Mesodermal cell (in vitro differentiated cells): ENCODE data around the gene LRRC4C.
A peak's percentile ranks its signal among the peaks of the same experiment; 100 is the strongest.

Experiments used
- H3K27ac ChIP-seq: 2 replicates; pipeline ENCODE4 v1.7.0; 2013; ENCODE audit warnings: mild to moderate bottlenecking, low read depth, low read length, moderate library complexity; ENCODE audit not compliant: severe bottlenecking
- H3K36me3 ChIP-seq: 2 replicates; pipeline ENCODE4 v1.7.1; 2013; ENCODE audit warnings: mild to moderate bottlenecking, low read length, moderate library complexity; ENCODE audit not compliant: control insufficient read depth, insufficient read depth
- H3K4me1 ChIP-seq: one replicate; pipeline ENCODE4 v1.7.1; 2013; ENCODE audit warnings: mild to moderate bottlenecking, low read length; ENCODE audit not compliant: insufficient read depth, control insufficient read depth, poor library complexity, severe bottlenecking
- H3K4me3 ChIP-seq: 2 replicates; pipeline ENCODE4 v1.7.0; 2013; ENCODE audit warnings: low read length, control low read depth, mild to moderate bottlenecking; ENCODE audit not compliant: insufficient read depth, poor library complexity, severe bottlenecking; ENCODE audit errors: extremely low read depth
- H3K9me3 ChIP-seq: 2 replicates; pipeline ENCODE4 v1.7.1; 2013; ENCODE audit warnings: mild to moderate bottlenecking, low read length, moderate library complexity; ENCODE audit not compliant: control insufficient read depth
- WGBS, 2 experiments: methylation state at CpG; one replicate each; pipeline ENCODE4 v1.1.5; 2013; ENCODE audit warnings: missing lambda C conversion rate in 2 of 2; ENCODE audit not compliant: insufficient coverage in 2 of 2; 5-methylcytosine and 5-hydroxymethylcytosine counted together

LRRC4C gene

DNA sequence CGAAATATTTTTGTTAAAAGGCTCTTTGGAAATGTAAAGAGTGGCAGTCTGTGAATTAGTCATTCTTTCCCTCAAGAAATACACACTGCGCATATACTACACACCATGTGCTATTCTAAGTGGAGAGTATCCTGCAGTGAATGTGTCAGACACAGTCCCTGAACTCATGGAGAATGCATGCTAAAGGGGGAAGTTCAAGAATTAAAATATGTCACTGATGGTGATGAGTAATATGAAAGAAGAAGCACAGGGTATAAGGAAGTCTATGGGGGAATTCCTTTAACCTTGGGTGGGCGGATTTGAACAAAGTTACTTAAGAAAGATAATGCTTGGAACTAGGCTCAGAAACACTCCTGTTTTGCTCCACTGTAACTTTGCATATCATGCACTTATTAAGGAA is 153.0 kb downstream of the LRRC4C start:
- Histone ChIP-seq H3K27ac (no peak overlapping the region), H3K4me3 (no peak overlapping the region), H3K36me3 (no peaks in the 10 kb centered on the region), H3K4me1 (no peaks in the 10 kb centered on the region), H3K9me3 (no peaks in the 10 kb centered on the region)
- 100% methylated on average over 1 of the region's 3 CpGs for WGBS, 2 experiments

DNA sequence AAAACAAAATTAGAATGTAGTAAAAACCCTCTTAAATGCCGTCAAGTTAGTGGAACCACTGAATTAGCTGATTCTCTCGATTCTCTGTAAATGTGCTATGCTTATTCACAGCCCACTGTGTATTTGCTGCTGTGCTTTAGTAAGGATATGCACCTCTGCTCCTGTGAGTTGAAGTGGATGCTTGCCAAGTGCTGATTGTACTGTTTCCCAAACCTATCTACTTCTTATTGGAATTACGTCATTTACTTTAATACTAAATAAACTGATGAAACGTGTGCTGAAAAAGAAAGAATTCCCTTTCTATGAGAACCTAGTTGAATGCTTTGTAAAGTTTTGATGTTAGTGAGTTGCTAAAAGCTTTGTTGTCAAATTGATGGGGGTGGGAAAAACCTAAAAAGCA is 158.4 kb downstream of the LRRC4C start:
- H3K9me3 ChIP-seq, result no peaks in the 10 kb centered on the region
- no peak overlapping the region for H3K4me3 ChIP-seq
- no peaks in the 10 kb centered on the region for H3K36me3 ChIP-seq
- H3K4me1 ChIP-seq, result peaks cover 3% of the 10 kb centered on the region
- H3K27ac ChIP-seq, result no peak overlapping the region
- WGBS, 2 experiments, result 90% methylated on average over 2 of the region's 4 CpGs; no CpG with 5 or more reads in 1 of the 2 experiments

DNA sequence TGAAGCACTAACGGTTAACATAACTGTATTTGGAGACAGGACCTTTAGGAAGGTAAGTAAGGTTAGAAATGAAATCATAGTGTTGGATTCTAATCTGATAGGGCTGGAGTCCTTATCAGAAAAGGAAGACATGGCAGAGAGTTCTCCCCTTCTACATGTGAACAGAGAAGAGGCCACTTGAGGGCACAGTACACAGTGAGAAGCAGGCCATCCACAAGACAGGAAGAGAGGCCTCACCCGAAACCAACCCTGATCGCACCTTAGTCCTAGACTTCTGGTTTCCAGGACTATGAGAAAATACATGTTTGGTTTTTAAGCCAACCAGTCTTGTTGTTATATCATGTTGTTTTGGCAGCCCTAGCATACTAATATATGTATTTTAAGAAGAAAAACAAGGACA is 170.0 kb downstream of the LRRC4C start:
- H3K27ac ChIP-seq, result no peak overlapping the region

DNA sequence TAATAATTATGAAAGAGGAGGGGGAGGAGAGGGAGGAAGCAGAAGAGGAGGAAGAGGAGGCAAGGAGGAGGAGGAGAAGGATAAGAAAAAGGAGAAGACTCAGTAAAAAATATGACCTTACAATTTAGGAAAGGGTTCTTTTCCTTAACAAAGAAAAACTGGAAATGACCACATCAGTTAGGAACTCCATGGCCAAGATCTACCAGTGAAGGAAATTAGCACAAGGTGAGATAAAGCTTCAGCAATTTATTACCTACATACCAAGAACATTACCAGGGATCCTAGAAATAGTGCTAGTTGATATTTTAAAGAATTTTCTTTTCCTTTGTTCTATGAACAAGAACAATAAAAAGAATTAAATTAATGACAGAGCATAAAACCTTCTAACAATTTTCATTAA is 172.7 kb downstream of the LRRC4C start:
- Histone ChIP-seq H3K4me1 (no peaks in the 10 kb centered on the region), H3K4me3 (no peak overlapping the region), H3K36me3 (no peaks in the 10 kb centered on the region), H3K9me3 (no peaks in the 10 kb centered on the region), H3K27ac (peak overlapping the region; percentile 33)

More for the DNA sequence above, 170.0 kb downstream of the LRRC4C start:
- H3K4me1 ChIP-seq, result no peaks in the 10 kb centered on the region
- H3K4me3 ChIP-seq, result no peak overlapping the region
- no peaks in the 10 kb centered on the region for H3K36me3 ChIP-seq
- H3K9me3 ChIP-seq, result no peaks in the 10 kb centered on the region
- WGBS, 2 experiments, result 100% methylated on average over 1 to 3 of the region's 3 CpGs

GRCh38 chr11:41284354-41284753 is 175.1 kb downstream of the LRRC4C start:
- peaks cover 15% of the 10 kb centered on the region for H3K4me1 ChIP-seq
- no peak overlapping the region for H3K4me3 ChIP-seq
- no peaks in the 10 kb centered on the region for H3K36me3 ChIP-seq
- no peaks in the 10 kb centered on the region for H3K9me3 ChIP-seq
- WGBS, 2 experiments, result 80% methylated on average over 1 to 2 of the region's 3 CpGs
- no peak overlapping the region for H3K27ac ChIP-seq

DNA sequence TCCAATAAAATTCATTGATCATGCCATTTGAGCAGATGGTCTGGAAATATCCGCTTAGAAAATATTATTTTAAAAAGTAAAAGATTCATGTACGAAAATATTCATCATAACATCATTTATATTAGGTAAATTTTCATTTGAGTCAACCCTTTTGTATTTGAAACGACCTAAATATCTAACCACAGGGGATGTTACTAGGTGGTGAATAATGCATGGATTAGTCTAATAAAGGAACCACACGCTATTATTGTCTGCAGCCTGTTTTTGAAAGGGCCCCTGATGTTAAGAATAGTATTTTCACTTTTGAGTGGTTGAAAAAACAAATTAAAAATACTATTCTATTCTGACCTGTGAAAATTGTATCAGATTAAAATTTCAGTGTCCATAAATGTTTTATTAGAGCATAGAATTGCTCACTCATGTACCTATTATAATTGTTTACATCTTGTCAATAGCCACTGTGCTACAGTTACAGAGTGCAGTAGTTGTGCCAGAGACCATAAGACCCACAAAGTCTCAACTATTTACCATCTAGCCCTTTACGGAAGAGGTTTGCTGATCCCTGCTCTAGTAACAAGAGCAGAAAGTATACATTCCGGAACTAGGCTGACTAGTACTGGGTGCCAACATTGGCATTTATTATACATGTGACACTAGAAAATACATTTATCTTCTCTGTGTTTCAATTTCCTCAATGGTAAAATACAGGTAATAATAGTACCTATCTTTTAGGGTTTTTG is 176.1 kb downstream of the LRRC4C start:
- no peaks in the 10 kb centered on the region for H3K9me3 ChIP-seq
- no peak overlapping the region for H3K27ac ChIP-seq
- no peaks in the 10 kb centered on the region for H3K36me3 ChIP-seq
- peaks cover 15% of the 10 kb centered on the region for H3K4me1 ChIP-seq
- H3K4me3 ChIP-seq, result no peak overlapping the region
- 100% methylated on average over 1 of the region's 6 CpGs; no CpG with 5 or more reads in 1 of the 2 experiments for WGBS, 2 experiments

DNA sequence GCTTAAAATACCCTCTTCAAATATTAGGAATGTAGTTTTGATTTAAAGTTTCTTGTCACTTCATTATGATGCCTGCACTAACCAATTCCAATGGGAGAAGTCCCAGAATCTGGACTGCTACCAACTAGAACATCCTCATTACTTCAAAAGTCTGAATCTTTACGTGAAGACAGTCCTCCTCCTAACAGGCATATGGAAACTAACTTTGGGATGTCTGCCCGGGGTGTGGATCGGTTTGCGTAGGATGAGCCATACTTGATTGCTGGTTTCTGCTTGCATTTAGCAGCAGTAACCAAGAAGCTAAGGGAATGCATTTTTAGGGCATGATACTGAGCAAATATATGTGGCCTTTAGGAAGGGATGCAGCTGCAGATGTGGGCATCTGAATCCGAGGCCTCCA is 177.1 kb downstream of the LRRC4C start:
- peaks cover 15% of the 10 kb centered on the region for H3K4me1 ChIP-seq
- WGBS, 2 experiments, result 77 to 100% methylated on average over 4 of the region's 5 CpGs

DNA sequence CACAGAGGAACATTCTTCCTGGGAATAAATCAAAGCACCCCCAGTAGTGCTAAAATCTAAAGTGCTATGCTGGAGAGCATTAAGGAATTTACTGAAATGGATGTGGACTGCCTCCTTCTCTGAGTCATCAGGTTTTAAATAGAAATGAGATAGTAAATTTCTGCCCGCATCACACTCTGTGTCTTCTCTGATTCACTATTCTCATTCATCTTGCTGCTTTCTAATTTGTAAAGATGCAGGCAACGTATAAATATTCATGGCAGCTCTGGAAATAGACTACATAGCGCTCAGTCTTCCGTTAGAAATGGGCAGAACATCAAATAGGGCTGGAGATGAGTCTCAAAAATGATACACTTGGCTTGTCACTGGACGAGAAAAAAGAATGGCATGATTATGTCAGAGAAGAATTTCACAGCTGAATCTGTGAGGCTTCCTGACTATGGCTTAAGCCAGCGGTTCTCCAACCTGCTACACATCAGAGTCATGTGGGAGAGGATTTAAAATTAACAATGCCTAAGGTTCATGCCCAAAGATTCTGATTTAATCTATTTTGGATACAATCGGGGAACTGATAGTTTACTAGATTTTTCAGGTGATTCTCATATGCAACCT is 178.2 kb downstream of the LRRC4C start:
- H3K4me3 ChIP-seq, result no peak overlapping the region
- H3K9me3 ChIP-seq, result no peaks in the 10 kb centered on the region
- H3K4me1 ChIP-seq, result peaks cover 15% of the 10 kb centered on the region
- peak overlapping the region; percentile 89 for H3K27ac ChIP-seq
- WGBS, 2 experiments, result 77 to 80% methylated on average over 5 of the region's 7 CpGs
- no peaks in the 10 kb centered on the region for H3K36me3 ChIP-seq

More for the DNA sequence above, 177.1 kb downstream of the LRRC4C start:
- Histone ChIP-seq H3K27ac (no peak overlapping the region), H3K36me3 (no peaks in the 10 kb centered on the region), H3K4me3 (no peak overlapping the region), H3K9me3 (no peaks in the 10 kb centered on the region)

GRCh38 chr11:41274831-41275230 is 184.6 kb downstream of the LRRC4C start:
- no peaks in the 10 kb centered on the region for H3K9me3 ChIP-seq
- WGBS, 2 experiments, result 93 to 97% methylated on average over 2 to 7 of the region's 8 CpGs
- no peak overlapping the region for H3K27ac ChIP-seq
- peaks cover 4% of the 10 kb centered on the region for H3K4me1 ChIP-seq
- H3K36me3 ChIP-seq, result no peaks in the 10 kb centered on the region
- H3K4me3 ChIP-seq, result no peak overlapping the region

- peaks cover 4% of the 10 kb centered on the region for H3K4me1 ChIP-seq
- no peaks in the 10 kb centered on the region for H3K36me3 ChIP-seq
- H3K9me3 ChIP-seq, result no peaks in the 10 kb centered on the region
- no peak overlapping the region for H3K27ac ChIP-seq
- WGBS, 2 experiments, result 90% methylated on average over 3 of the region's 3 CpGs
- no peak overlapping the region for H3K4me3 ChIP-seq
Observed at GRCh38 chr11:41273908-41274307, 185.5 kb downstream of the LRRC4C start.

GRCh38 chr11:41267451-41267850 is 192.0 kb downstream of the LRRC4C start:
- H3K4me1 ChIP-seq, result no peaks in the 10 kb centered on the region
- WGBS, 2 experiments, result no CpG with 5 or more reads among the region's 5 CpGs
- H3K4me3 ChIP-seq, result no peak overlapping the region
- H3K9me3 ChIP-seq, result no peaks in the 10 kb centered on the region
- H3K27ac ChIP-seq, result no peak overlapping the region
- no peaks in the 10 kb centered on the region for H3K36me3 ChIP-seq
